Measurements from ENCODE around the gene MAP2K4. TPM values are rescaled to one million over a fixed set of nuclear protein-coding genes. Genes with fewer than 3 reads are reported as not detected.
"Not testable (repeated sequence)": the region's sequence is repeated elsewhere in the genome, so short reads cannot be mapped to it uniquely, and the experiment has no call there.

The MAP2K4 gene
- 57.5 to 58.7 TPM (median 57.9 TPM) in 3 replicates for total RNA-seq

GRCh38 chr17:12020642-12021622 is at the start of gene MAP2K4:
MAP2K4 (plus strand) TSS chr17:12020877; CDS start chr17:12020887, 10 bp downstream.
- H3K27me3 Mint-ChIP-seq (ENCODE audit: low read depth), result peaks cover 13% of the 10 kb centered on the region
- no peaks in the 10 kb centered on the region for H3K36me3 Mint-ChIP-seq
- no peak for TF ChIP-seq CTCF (IDR thresholded peaks at IDR 0.05; ENCODE audit: unreplicated experiment)
- peaks cover 36% of the 10 kb centered on the region for H3K4me1 Mint-ChIP-seq
- H3K4me3 Mint-ChIP-seq, result peak within 1 kb of the TSS; percentile 78
- H3K27ac Mint-ChIP-seq, result peak within 1 kb of the TSS; percentile 90
- DNase-seq (ENCODE audit: low spot score in 2 of 2, unreplicated experiment in 2 of 2), result peak; percentile 88 to 99
- no peaks in the 10 kb centered on the region for H3K9me3 Mint-ChIP-seq

GRCh38 chr17:11972741-11973140 is 47.9 kb upstream of the MAP2K4 start:
- Mint-ChIP-seq H3K36me3 (peaks cover 18% of the 10 kb centered on the region), H3K9me3 (peaks cover 19% of the 10 kb centered on the region)
- DNase-seq (ENCODE audit: low spot score in 2 of 2, unreplicated experiment in 2 of 2); H3K27ac Mint-ChIP-seq; H3K27me3 Mint-ChIP-seq (ENCODE audit: low read depth); H3K4me1 Mint-ChIP-seq; H3K4me3 Mint-ChIP-seq: not testable (repeated sequence)

GRCh38 chr17:11979795-11980194 is 40.9 kb upstream of the MAP2K4 start:
- Mint-ChIP-seq H3K27ac (no peak overlapping the region), H3K4me1 (no peaks in the 10 kb centered on the region), H3K9me3 (no peaks in the 10 kb centered on the region), H3K36me3 (peaks cover 26% of the 10 kb centered on the region), H3K4me3 (no peak overlapping the region), H3K27me3 (ENCODE audit: low read depth) (no peaks in the 10 kb centered on the region)
- no peak for DNase-seq (ENCODE audit: low spot score in 2 of 2, unreplicated experiment in 2 of 2)
- no peak for TF ChIP-seq CTCF (IDR thresholded peaks at IDR 0.05; ENCODE audit: unreplicated experiment)

GRCh38 chr17:11980813-11981212 is 39.9 kb upstream of the MAP2K4 start:
- Mint-ChIP-seq H3K36me3 (peaks cover 26% of the 10 kb centered on the region), H3K27me3 (ENCODE audit: low read depth) (no peaks in the 10 kb centered on the region), H3K27ac (no peak overlapping the region), H3K9me3 (no peaks in the 10 kb centered on the region), H3K4me1 (no peaks in the 10 kb centered on the region), H3K4me3 (no peak overlapping the region)
- no peak for DNase-seq (ENCODE audit: low spot score in 2 of 2, unreplicated experiment in 2 of 2)
- no peak for TF ChIP-seq CTCF (IDR thresholded peaks at IDR 0.05; ENCODE audit: unreplicated experiment)

- no peaks in the 10 kb centered on the region for H3K9me3 Mint-ChIP-seq
- H3K27me3 Mint-ChIP-seq (ENCODE audit: low read depth), result no peaks in the 10 kb centered on the region
- H3K4me3 Mint-ChIP-seq, result no peak overlapping the region
- peaks cover 25% of the 10 kb centered on the region for H3K36me3 Mint-ChIP-seq
- no peak for DNase-seq (ENCODE audit: low spot score in 2 of 2, unreplicated experiment in 2 of 2)
- H3K4me1 Mint-ChIP-seq, result no peaks in the 10 kb centered on the region
- no peak for TF ChIP-seq CTCF (IDR thresholded peaks at IDR 0.05; ENCODE audit: unreplicated experiment)
- H3K27ac Mint-ChIP-seq, result no peak overlapping the region
These were observed 38.8 kb upstream of the MAP2K4 start for GRCh38 chr17:11981862-11982261.

- H3K4me3 Mint-ChIP-seq, result no peak overlapping the region
- H3K9me3 Mint-ChIP-seq, result peaks cover 4% of the 10 kb centered on the region
- H3K4me1 Mint-ChIP-seq, result no peaks in the 10 kb centered on the region
- H3K27ac Mint-ChIP-seq, result no peak overlapping the region
- H3K36me3 Mint-ChIP-seq, result peaks cover 42% of the 10 kb centered on the region
- H3K27me3 Mint-ChIP-seq (ENCODE audit: low read depth), result no peaks in the 10 kb centered on the region
- no peak for TF ChIP-seq CTCF (IDR thresholded peaks at IDR 0.05; ENCODE audit: unreplicated experiment)
- DNase-seq (ENCODE audit: low spot score in 2 of 2, unreplicated experiment in 2 of 2), result no peak
These were observed 34.3 kb upstream of the MAP2K4 start for GRCh38 chr17:11986179-11986941.

All from mesothelial cell of epicardium (in vitro differentiated cells).